ENCODE data around the gene BCAS4.
A peak's percentile ranks its signal among the peaks of the same experiment; 100 is the strongest.

The BCAS4 gene

DNA sequence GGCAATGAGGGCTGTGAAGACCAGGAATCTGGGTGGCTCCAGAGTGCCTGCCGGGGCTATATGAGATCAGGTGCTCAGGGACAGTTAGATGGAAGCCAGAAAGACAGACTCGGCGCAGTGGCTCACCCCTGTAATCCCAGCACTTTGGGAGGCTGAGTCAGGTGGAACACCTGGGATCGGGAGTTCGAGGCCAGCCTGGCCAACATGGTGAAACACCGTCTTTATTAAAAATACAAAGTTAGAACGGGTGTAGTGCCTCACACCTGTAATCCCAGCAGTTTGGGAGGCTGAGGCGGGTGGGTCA is 43.4 kb downstream of the BCAS4 start:
- no peak for TF ChIP-seq POLR2A (IDR thresholded peaks at IDR 0.05; ENCODE audit: low read depth, low read length)
- TF ChIP-seq PAX5 (IDR thresholded peaks at IDR 0.05; ENCODE audit: insufficient read depth, low read length, severe bottlenecking): no peak
- no peak for TF ChIP-seq TAF1 (IDR thresholded peaks at IDR 0.05; ENCODE audit: low read depth, low read length)
- no peak for TF ChIP-seq SPI1 (IDR thresholded peaks at IDR 0.05; ENCODE audit: low read depth, low read length)
- TF ChIP-seq POU2F2 (IDR thresholded peaks at IDR 0.05; ENCODE audit: low read depth, low read length): no peak
- no peak for FAIRE-seq
- DNase-seq (ENCODE audit: insufficient read length, low spot score): no peak

DNA sequence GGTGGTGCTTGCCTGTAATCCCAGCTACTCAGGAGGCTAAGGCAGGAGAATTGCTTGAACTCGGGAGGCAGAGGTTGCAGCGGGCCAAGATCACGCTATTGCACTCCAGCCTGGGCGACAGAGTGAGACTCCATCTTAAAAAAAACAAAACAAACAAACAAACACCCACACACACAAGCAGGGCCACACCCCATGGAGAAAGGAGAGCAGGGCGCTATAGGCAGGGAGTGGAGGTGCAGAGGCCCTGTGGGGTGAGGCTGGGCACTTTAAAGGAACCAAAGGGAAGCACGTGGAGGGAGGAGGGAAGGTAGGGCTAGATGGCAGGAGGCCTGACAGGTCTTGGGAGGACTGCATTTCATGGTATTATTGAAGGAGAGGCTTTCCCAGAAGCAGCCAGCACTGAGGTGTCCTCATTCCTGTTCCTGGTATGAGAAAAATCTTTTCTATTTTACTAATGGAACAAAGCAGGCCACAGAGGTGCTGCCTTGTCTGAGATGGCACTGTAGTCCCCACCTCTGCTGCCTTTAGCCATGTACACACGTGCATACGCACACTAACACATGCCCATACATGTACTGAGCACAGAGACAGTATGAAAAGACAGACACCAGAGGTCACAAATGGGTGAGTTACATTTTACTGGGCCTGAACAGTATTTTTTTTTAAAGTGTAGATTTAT is 44.0 kb downstream of the BCAS4 start:
- no peak for FAIRE-seq
- no peak for TF ChIP-seq PAX5 (IDR thresholded peaks at IDR 0.05; ENCODE audit: insufficient read depth, low read length, severe bottlenecking)
- DNase-seq (ENCODE audit: insufficient read length, low spot score): no peak

DNA sequence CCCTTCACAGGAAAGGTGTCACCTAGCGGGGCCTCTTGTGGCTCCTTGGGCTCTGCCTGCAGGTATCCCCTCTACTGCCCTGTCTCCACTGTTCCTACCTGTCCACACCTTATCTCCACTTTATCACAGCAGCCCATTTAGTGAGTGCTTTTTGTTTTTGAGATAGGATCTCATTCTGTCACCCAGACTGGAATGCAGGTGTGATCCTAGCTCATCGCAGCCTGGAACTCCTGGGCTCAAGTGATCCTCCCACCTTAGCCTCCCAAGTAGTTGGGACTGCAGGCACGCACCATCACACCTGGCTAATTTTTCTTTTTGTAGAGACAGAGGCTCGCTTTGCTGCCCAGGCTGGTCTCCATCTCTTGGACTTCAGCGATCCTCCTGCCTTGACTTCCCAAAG is 48.0 kb downstream of the BCAS4 start:
- FAIRE-seq: no peak

DNA sequence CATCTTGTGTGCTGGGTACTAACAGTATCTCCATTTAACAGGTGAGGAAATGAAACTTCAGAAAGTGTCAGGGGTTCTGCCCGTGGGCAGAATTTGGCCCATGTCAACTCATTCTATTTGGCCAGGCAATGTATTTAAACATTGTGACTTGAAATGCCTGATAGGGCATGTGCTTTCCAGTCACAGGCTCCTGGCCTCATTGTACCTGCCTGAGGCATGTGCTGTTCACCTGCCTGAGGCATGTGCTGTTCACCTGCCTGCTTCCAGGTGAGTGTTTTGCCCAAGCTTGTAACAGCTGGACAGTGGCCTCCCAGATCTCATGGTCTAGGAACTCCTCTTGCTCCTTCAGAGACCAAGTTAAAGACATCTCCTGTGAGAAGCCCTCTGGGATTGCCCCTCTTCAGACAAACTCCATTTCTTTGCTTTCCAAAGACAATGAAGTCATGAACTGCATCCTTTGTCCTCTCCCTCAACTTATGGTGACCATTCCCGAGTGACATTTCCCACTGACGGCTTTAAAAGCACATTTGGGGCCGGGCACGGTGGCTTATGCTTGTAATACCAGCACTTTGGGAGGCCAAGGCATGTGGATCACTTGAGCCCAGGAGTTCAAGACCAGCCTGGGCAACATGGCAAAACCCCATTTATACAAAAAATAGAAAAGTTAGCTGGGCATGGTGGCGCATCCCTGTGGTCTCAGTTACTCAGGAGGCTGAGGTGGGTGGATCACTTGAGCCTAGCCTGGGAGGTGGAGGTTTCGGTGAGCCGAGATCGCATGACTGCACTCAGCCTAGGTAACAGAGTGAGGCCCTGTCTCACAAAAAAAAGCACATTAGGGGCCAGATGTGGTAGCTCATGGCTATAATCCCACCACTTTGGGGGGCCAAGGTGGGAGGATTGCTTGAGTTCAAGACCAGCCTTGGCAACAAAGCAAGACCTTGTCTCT is 48.7 kb downstream of the BCAS4 start:
- DNase-seq (ENCODE audit: insufficient read length, low spot score) (no peak), FAIRE-seq (peak; percentile 47)
- TF ChIP-seq POLR2AphosphoS5 (IDR thresholded peaks at IDR 0.05; ENCODE audit: low read depth, low read length): no peak
- TF ChIP-seq POU2F2 (IDR thresholded peaks at IDR 0.05; ENCODE audit: low read depth, low read length): no peak
- no peak for TF ChIP-seq POLR2A (IDR thresholded peaks at IDR 0.05; ENCODE audit: low read depth, low read length)
- peak; percentile 72 for TF ChIP-seq PAX5 (IDR thresholded peaks at IDR 0.05; ENCODE audit: insufficient read depth, low read length, severe bottlenecking)
- TF ChIP-seq TAF1 (IDR thresholded peaks at IDR 0.05; ENCODE audit: low read depth, low read length): no peak
- TF ChIP-seq SPI1 (IDR thresholded peaks at IDR 0.05; ENCODE audit: low read depth, low read length): peak; percentile 76

More for the DNA sequence above, 48.0 kb downstream of the BCAS4 start:
- TF ChIP-seq SPI1 (IDR thresholded peaks at IDR 0.05; ENCODE audit: low read depth, low read length): no peak
- no peak for TF ChIP-seq POLR2AphosphoS5 (IDR thresholded peaks at IDR 0.05; ENCODE audit: low read depth, low read length)
- TF ChIP-seq POLR2A (IDR thresholded peaks at IDR 0.05; ENCODE audit: low read depth, low read length): no peak
- no peak for TF ChIP-seq POU2F2 (IDR thresholded peaks at IDR 0.05; ENCODE audit: low read depth, low read length)
- TF ChIP-seq PAX5 (IDR thresholded peaks at IDR 0.05; ENCODE audit: insufficient read depth, low read length, severe bottlenecking): no peak
- no peak for TF ChIP-seq TAF1 (IDR thresholded peaks at IDR 0.05; ENCODE audit: low read depth, low read length)
- no peak for DNase-seq (ENCODE audit: insufficient read length, low spot score)

DNA sequence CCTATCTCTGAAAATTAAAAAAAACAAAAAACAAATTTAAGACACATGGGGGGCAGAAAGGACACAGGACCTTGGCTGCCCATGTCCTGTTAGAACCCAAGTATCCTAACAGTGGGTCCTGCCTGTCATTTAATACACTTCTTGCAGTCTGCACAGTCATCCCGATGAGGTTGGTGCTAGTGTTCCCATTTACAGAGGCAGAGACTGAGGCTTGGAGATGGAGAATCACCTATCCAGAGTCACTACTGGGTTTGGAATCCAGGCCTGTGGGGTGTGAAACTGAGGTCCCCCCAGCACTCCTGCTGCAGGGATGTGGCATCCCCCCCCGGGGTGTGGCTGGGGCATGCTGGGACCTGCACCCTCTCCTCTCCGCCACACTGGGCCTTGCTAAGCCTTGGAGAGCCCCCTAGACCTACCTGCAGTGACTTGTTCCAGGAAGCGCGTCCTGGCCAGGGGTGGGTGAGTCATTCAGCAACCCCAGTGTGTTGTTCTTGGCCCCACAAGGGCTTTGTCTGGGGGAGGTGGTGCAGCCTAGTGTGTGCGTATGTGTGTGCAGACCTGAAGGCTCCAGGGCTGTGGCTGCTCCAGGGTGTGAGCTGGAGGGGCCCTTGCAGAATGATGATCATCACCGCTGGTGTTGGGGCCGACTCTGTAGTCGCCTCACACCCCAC is 49.7 kb downstream of the BCAS4 start:
- DNase-seq (ENCODE audit: insufficient read length, low spot score): peak; percentile 89
- peak; percentile 80 for TF ChIP-seq POLR2AphosphoS5 (IDR thresholded peaks at IDR 0.05; ENCODE audit: low read depth, low read length)
- peak; percentile 28; the same call in 1 of the 2 replicates for TF ChIP-seq SPI1 (IDR thresholded peaks at IDR 0.05; ENCODE audit: low read depth, low read length)
- no peak for TF ChIP-seq POLR2A (IDR thresholded peaks at IDR 0.05; ENCODE audit: low read depth, low read length)
- TF ChIP-seq POU2F2 (IDR thresholded peaks at IDR 0.05; ENCODE audit: low read depth, low read length): peak; percentile 67
- peak; percentile 60; the same call in 1 of the 2 replicates for TF ChIP-seq TAF1 (IDR thresholded peaks at IDR 0.05; ENCODE audit: low read depth, low read length)
- no peak for TF ChIP-seq PAX5 (IDR thresholded peaks at IDR 0.05; ENCODE audit: insufficient read depth, low read length, severe bottlenecking)

DNA sequence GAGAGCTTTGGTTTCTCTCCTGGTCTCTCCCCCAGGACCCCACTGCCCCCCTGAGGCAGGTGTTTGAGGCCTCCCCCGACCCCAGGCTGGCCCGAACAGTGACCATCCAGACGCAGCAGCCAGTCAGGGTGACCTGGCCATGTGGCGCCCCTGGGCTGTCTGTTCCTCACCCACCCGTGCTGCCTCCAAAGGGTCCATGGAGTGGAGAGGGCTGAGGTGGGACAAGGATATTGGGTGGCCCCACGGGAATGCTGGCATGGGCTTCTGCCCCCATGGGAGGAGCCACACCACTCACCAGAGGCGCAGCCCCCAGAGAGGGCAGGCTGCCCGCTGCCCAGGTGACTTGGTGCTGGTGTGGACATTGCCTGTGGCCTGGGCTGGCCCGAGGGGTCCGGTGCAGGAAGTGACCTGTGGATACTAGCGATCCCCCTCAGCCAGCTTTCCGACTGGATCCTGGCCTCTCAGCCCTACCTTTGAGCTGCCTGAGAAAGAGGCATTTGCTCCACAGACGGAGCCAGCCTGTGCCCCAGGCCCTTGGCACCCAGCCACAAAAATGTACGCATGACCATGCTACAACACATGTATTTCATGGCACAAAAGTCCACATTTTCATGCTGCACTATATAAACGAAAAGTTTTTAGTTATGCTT is 50.8 kb downstream of the BCAS4 start:
- no peak for FAIRE-seq
- TF ChIP-seq PAX5 (IDR thresholded peaks at IDR 0.05; ENCODE audit: insufficient read depth, low read length, severe bottlenecking) (no peak), POLR2AphosphoS5 (IDR thresholded peaks at IDR 0.05; ENCODE audit: low read depth, low read length) (no peak), SPI1 (IDR thresholded peaks at IDR 0.05; ENCODE audit: low read depth, low read length) (no peak), POLR2A (IDR thresholded peaks at IDR 0.05; ENCODE audit: low read depth, low read length) (no peak), TAF1 (IDR thresholded peaks at IDR 0.05; ENCODE audit: low read depth, low read length) (no peak), POU2F2 (IDR thresholded peaks at IDR 0.05; ENCODE audit: low read depth, low read length) (no peak)
- no peak for DNase-seq (ENCODE audit: insufficient read length, low spot score)

More for the DNA sequence above, 49.7 kb downstream of the BCAS4 start:
- peak; percentile 94 for FAIRE-seq

DNA sequence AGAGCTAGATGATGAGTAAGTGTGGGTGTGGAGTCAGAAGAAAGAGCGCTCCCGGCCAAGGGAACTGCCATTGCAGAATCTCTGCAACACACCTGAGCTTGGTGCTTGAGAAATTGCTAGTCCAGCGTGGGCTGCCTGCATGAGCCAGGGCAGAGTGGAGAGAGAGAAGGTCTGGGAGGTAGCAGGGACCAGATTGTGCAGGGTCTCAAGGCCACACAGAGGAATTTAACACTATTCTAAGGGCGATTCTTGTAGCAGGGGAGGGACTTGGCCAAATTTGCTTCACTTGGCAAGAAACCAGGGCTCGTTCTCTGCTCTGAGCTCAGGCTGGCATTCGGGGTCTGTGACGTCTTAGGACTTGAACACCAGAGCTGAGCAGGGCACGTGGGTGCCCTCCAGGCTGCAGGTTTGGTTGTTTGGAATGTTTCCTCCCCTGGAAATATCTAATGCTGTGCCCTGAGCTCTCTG is 53.5 kb downstream of the BCAS4 start:
- TF ChIP-seq POU2F2 (IDR thresholded peaks at IDR 0.05; ENCODE audit: low read depth, low read length) (no peak), POLR2AphosphoS5 (IDR thresholded peaks at IDR 0.05; ENCODE audit: low read depth, low read length) (no peak), PAX5 (IDR thresholded peaks at IDR 0.05; ENCODE audit: insufficient read depth, low read length, severe bottlenecking) (no peak), SPI1 (IDR thresholded peaks at IDR 0.05; ENCODE audit: low read depth, low read length) (no peak), TAF1 (IDR thresholded peaks at IDR 0.05; ENCODE audit: low read depth, low read length) (no peak), POLR2A (IDR thresholded peaks at IDR 0.05; ENCODE audit: low read depth, low read length) (no peak)
- DNase-seq (ENCODE audit: insufficient read length, low spot score) (no peak), FAIRE-seq (no peak)

DNA sequence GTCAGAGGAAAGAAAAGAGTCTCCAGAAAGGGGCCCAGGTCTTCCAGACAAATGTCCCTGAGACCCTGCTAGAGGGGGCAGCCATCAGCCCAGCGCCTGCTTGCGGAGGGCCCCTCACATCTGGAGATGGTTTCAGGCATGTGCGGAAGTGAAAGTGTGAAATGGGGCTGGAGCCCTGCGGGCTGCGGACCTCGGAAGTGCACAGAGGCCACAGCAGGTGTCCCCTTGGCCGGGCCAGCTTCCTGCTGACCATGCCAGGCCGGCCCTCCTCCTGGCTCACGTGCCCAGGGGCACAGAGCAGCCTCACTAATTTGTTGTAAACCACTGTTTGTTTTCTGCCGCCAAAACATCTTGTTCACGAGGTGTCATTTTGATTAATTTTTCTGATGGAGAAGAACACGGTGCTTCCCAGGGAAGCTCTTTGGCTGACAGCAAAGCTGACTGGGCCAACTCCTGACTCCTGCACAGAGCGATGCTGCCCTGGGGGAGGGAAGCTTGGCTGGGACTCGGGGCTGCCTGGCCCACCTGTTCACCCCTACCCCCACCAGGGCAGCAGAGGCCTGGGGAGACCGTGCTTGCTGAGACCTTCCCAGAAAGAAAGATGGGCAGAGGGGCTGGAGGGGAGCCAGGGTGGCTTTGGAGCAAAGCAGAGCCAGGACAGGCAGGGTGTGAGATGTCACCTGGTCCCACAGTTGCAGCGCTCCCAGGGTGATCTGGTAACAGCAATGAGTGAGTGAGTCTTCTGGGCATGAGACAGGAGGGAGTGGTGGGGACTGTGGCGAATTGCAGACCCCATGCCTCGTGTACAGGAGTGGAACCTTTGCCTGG is 54.2 kb downstream of the BCAS4 start:
- FAIRE-seq (no peak), DNase-seq (ENCODE audit: insufficient read length, low spot score) (no peak)
- no peak for TF ChIP-seq POLR2AphosphoS5 (IDR thresholded peaks at IDR 0.05; ENCODE audit: low read depth, low read length)
- TF ChIP-seq PAX5 (IDR thresholded peaks at IDR 0.05; ENCODE audit: insufficient read depth, low read length, severe bottlenecking): no peak
- no peak for TF ChIP-seq POLR2A (IDR thresholded peaks at IDR 0.05; ENCODE audit: low read depth, low read length)
- peak; percentile 23; the same call in 1 of the 2 replicates for TF ChIP-seq POU2F2 (IDR thresholded peaks at IDR 0.05; ENCODE audit: low read depth, low read length)
- TF ChIP-seq SPI1 (IDR thresholded peaks at IDR 0.05; ENCODE audit: low read depth, low read length): peak; percentile 96
- TF ChIP-seq TAF1 (IDR thresholded peaks at IDR 0.05; ENCODE audit: low read depth, low read length): no peak
